Measurements from ENCODE around the gene PLEKHJ1.

GRCh38 chr19:2266183-2266993 lies 30.3 kb upstream of the PLEKHJ1 start:
- TF ChIP-seq CTCF (IDR thresholded peaks at IDR 0.05; ENCODE audit: low read depth, low read length) (no peak), EZH2phosphoT487 (IDR thresholded peaks at IDR 0.05; ENCODE audit: low read depth) (no peak)
